CD14-positive monocyte (primary cell): ENCODE measurements around the gene XYLT1. TPM values are rescaled to one million over a fixed set of nuclear protein-coding genes. Genes with fewer than 3 reads are reported as not detected.

ENCODE experiments used
- DNase-seq, 3 donors: peaks; one replicate each; pipeline ENCODE4 v3.0.0-alpha.2; 2011 to 2022
- H2AFZ ChIP-seq: 2 replicates; pipeline ENCODE4 v1.6.0; 2012; ENCODE audit warnings: mild to moderate bottlenecking, low read depth, low read length, inconsistent platforms; ENCODE audit not compliant: insufficient read depth, poor library complexity, severe bottlenecking
- H3K27ac ChIP-seq, 2 donors: 1 replicate in 1 of 2; 2 replicates in 1 of 2; pipeline ENCODE4 v1.5.1; 2012 to 2013; ENCODE audit warnings: low read length in 2 of 2, control low read depth in 1 of 2, inconsistent platforms in 1 of 2, low read depth in 1 of 2, mild to moderate bottlenecking in 1 of 2
- H3K27me3 ChIP-seq, 2 donors: one replicate each; pipeline versions ENCODE4 v1.6.0 to v1.6.1; 2011 to 2013; ENCODE audit warnings: low read length in 2 of 2; ENCODE audit not compliant: control insufficient read depth in 2 of 2, insufficient read depth in 2 of 2
- H3K36me3 ChIP-seq, 2 donors: replicated peaks in 1 of 2; 1 replicate in 1 of 2; 2 replicates in 1 of 2; pipeline versions ENCODE4 v1.5.1 to v1.6.1; 2012 to 2013; ENCODE audit warnings: low read length in 2 of 2, control low read depth in 1 of 2, inconsistent platforms in 1 of 2, mild to moderate bottlenecking in 1 of 2; ENCODE audit not compliant: insufficient read depth in 2 of 2, control insufficient read depth in 1 of 2
- H3K4me1 ChIP-seq, 2 donors: 1 replicate in 1 of 2; 2 replicates in 1 of 2; pipeline versions ENCODE4 v1.5.1 to v1.6.1; 2012 to 2013; ENCODE audit warnings: low read length in 2 of 2, control low read depth in 1 of 2, inconsistent platforms in 1 of 2, mild to moderate bottlenecking in 1 of 2, moderate library complexity in 1 of 2; ENCODE audit not compliant: insufficient read depth in 2 of 2, control insufficient read depth in 1 of 2
- H3K4me2 ChIP-seq: replicated peaks from 2 replicates; pipeline ENCODE3; 2012; ENCODE audit warnings: low read length, moderate library complexity, mild to moderate bottlenecking; ENCODE audit not compliant: poor library complexity, severe bottlenecking; ENCODE audit errors: extremely low read depth
- H3K4me3 ChIP-seq, 3 experiments: fragments of 200-600 bp in 1 of 3; sonication (generic) in 1 of 3; replicated peaks in 1 of 3; 1 replicate in 2 of 3; 2 replicates in 1 of 3; pipeline ENCODE4 v1.5.1; 2011 to 2013; ENCODE audit warnings: low read length in 3 of 3, mild to moderate bottlenecking in 3 of 3, control low read depth in 2 of 3, low read depth in 2 of 3, inconsistent platforms in 1 of 3, moderate library complexity in 1 of 3
- H3K79me2 ChIP-seq: 2 replicates; pipeline ENCODE4 v1.6.0; 2012; ENCODE audit warnings: mild to moderate bottlenecking, control low read depth, inconsistent platforms, low read length, moderate library complexity; ENCODE audit not compliant: insufficient read depth
- H3K9ac ChIP-seq: 2 replicates; pipeline ENCODE4 v1.6.0; 2017; ENCODE audit warnings: low read length, mild to moderate bottlenecking; ENCODE audit not compliant: insufficient read depth, poor library complexity, severe bottlenecking
- H3K9me3 ChIP-seq, 2 donors: replicated peaks in 1 of 2; 1 replicate in 1 of 2; 2 replicates in 1 of 2; pipeline versions ENCODE4 v1.5.1 to v1.6.1; 2012 to 2013; ENCODE audit warnings: low read length in 2 of 2, control low read depth in 1 of 2; ENCODE audit not compliant: control insufficient read depth in 1 of 2, insufficient read depth in 1 of 2
- H4K20me1 ChIP-seq: 2 replicates; pipeline ENCODE4 v1.6.0; 2012; ENCODE audit warnings: mild to moderate bottlenecking, low read length, control low read depth, moderate library complexity; ENCODE audit not compliant: insufficient read depth
- H3K27ac Mint-ChIP-seq, 7 donors: one replicate each; pipeline ENCODE4 v1.8.0; 2020; ENCODE audit warnings: mild to moderate bottlenecking in 7 of 7, mixed read lengths in 7 of 7, moderate library complexity in 6 of 7, inconsistent platforms in 2 of 7
- H3K27me3 Mint-ChIP-seq, 3 donors: one replicate each; pipeline ENCODE4 v1.8.0; 2021 to 2022; ENCODE audit warnings: low read depth in 3 of 3, mild to moderate bottlenecking in 3 of 3, mixed read lengths in 3 of 3, moderate library complexity in 3 of 3, inconsistent platforms in 1 of 3
- H3K36me3 Mint-ChIP-seq, 2 donors: one replicate each; pipeline ENCODE4 v1.8.0; 2020; ENCODE audit warnings: mixed read lengths in 2 of 2, inconsistent platforms in 1 of 2, mild to moderate bottlenecking in 1 of 2
- H3K4me1 Mint-ChIP-seq: one replicate; pipeline ENCODE4 v1.8.0; 2020; ENCODE audit warnings: mild to moderate bottlenecking, mixed read lengths
- H3K4me3 Mint-ChIP-seq, 2 donors: one replicate each; pipeline ENCODE4 v1.8.0; 2020; ENCODE audit warnings: mild to moderate bottlenecking in 2 of 2, mixed read lengths in 2 of 2, moderate library complexity in 1 of 2
- H3K9me3 Mint-ChIP-seq, 7 donors: one replicate each; pipeline ENCODE4 v1.8.0; 2020 to 2022; ENCODE audit warnings: mixed read lengths in 7 of 7, mild to moderate bottlenecking in 6 of 7, moderate library complexity in 6 of 7, inconsistent platforms in 2 of 7
- WGBS: methylation state at CpG from one replicate; pipeline ENCODE4 v1.1.5; 2013; ENCODE audit warnings: missing lambda C conversion rate; ENCODE audit not compliant: insufficient coverage; 5-methylcytosine and 5-hydroxymethylcytosine counted together
- intact Hi-C, 2 donors: fragments of 100-400 bp; cut with micrococcal nuclease; formaldehyde crosslinking; loops; one replicate each; pipeline versions ENCODE4 v1.15.0 to v1.15.1; 2023
- polyA plus RNA-seq, 3 donors: library from polyadenylated mRNA; depleted of rRNA in 1 of 3; unstranded in 2 of 3; stranded (reverse) in 1 of 3; fragments of 300-500 nt in 2 of 3; fragments of >200 nt in 1 of 3; fragmentation: Illumina TruSeq in 2 of 3; gene quantifications; 1 replicate in 2 of 3; 2 replicates in 1 of 3; pipeline ENCODE4 v1.2.3, GENCODE V29; 2012 to 2021
- TF ChIP-seq, protein P1 (sequence below): fragments of 200-600 bp; IDR thresholded peaks from one replicate; pipeline ENCODE4 v1.8.0; 2022; ENCODE audit warnings: antibody characterized with exemption, mild to moderate bottlenecking

The XYLT1 gene
- polyA plus RNA-seq, 3 donors: 0.51 to 9.4 (median 1.6) TPM

DNA sequence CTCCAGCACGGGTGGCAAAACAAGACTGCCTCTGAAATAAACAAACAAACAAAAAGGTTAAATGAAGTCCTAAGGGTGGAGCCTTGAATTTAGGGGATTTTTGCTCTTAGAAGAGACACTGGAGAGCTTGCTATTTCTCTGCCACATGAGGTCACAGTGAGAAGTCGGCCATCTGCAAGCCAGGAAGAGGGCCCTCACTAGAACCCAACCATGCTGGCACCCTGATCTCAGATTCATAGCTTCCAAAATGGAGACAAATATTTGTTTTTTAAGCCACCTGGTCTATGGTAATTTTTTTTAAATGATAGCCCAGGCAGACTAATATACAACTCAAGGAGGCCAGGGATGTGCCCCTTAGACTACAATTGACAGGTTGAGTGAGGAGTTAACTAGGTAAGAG is 255.5 kb downstream of the XYLT1 start:
- no peak overlapping the region for H2AFZ ChIP-seq
- H3K36me3 ChIP-seq: peaks cover 10 to 31% of the 10 kb centered on the region in 2 donors
- H3K4me1 ChIP-seq: no peaks in the 10 kb centered on the region
- H3K4me2 ChIP-seq: no peak overlapping the region
- Mint-ChIP-seq H3K4me1 (no peaks in the 10 kb centered on the region), H3K27ac (peak overlapping the region in 1 of 7 donors; percentile 37), H3K27me3 (peaks cover 0 to 1% (median 0%) of the 10 kb centered on the region in 3 donors), H3K36me3 (peaks cover 36 to 59% of the 10 kb centered on the region in 2 donors), H3K9me3 (peaks cover 6 to 14% (median 9%) of the 10 kb centered on the region in 7 donors), H3K4me3 (no peak overlapping the region)
- peaks cover 14% of the 10 kb centered on the region for H3K79me2 ChIP-seq
- no peaks in the 10 kb centered on the region for H3K27me3 ChIP-seq
- intact Hi-C loops: no loop called here
- peaks cover 26% of the 10 kb centered on the region for H4K20me1 ChIP-seq
- H3K4me3 ChIP-seq: no peak overlapping the region
- H3K9ac ChIP-seq: no peak overlapping the region
- peaks cover 9% of the 10 kb centered on the region in 2 donors for H3K9me3 ChIP-seq
- TF ChIP-seq, protein P1, sequence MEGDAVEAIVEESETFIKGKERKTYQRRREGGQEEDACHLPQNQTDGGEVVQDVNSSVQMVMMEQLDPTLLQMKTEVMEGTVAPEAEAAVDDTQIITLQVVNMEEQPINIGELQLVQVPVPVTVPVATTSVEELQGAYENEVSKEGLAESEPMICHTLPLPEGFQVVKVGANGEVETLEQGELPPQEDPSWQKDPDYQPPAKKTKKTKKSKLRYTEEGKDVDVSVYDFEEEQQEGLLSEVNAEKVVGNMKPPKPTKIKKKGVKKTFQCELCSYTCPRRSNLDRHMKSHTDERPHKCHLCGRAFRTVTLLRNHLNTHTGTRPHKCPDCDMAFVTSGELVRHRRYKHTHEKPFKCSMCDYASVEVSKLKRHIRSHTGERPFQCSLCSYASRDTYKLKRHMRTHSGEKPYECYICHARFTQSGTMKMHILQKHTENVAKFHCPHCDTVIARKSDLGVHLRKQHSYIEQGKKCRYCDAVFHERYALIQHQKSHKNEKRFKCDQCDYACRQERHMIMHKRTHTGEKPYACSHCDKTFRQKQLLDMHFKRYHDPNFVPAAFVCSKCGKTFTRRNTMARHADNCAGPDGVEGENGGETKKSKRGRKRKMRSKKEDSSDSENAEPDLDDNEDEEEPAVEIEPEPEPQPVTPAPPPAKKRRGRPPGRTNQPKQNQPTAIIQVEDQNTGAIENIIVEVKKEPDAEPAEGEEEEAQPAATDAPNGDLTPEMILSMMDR: no peak
- DNase-seq: no peak
- no peak overlapping the region for H3K27ac ChIP-seq
- WGBS: 100% methylated on average over 1 of the region's 2 CpGs

DNA sequence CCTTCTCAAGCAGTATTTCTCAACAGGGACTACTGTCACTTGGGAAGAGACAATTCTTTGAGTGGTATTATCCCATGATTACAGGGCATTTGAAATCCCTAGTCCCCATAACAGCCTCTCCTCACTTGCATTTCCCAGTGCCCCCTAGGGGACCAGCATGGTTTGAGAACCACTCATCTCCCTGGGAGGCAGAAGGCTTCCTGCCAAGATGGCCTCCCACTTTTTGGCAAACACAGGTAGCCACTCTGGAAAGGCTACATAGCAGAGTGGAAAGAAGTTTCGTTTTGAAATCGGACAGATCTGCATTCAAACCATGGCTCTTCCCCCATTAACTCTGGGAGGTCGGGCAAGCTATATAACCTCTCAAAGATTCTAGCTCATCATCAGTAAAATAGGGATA is 256.8 kb downstream of the XYLT1 start:
- H3K27ac Mint-ChIP-seq: no peak overlapping the region
- intact Hi-C loops: no loop called here
- Histone ChIP-seq H3K27me3 (no peaks in the 10 kb centered on the region), H3K4me1 (no peaks in the 10 kb centered on the region), H4K20me1 (peaks cover 35% of the 10 kb centered on the region), H3K9me3 (peaks cover 9% of the 10 kb centered on the region in 2 donors), H3K36me3 (peaks cover 10 to 31% of the 10 kb centered on the region in 2 donors), H3K79me2 (peaks cover 14% of the 10 kb centered on the region), H3K4me2 (no peak overlapping the region), H3K9ac (no peak overlapping the region), H3K27ac (no peak overlapping the region), H2AFZ (no peak overlapping the region), H3K4me3 (no peak overlapping the region)
- H3K4me1 Mint-ChIP-seq: peaks cover 7% of the 10 kb centered on the region
- H3K9me3 Mint-ChIP-seq: peaks cover 6 to 14% (median 9%) of the 10 kb centered on the region in 7 donors
- H3K36me3 Mint-ChIP-seq: peaks cover 34 to 55% of the 10 kb centered on the region in 2 donors
- TF ChIP-seq, protein P1: no peak
- no peak overlapping the region for H3K4me3 Mint-ChIP-seq
- H3K27me3 Mint-ChIP-seq: peaks cover 0 to 1% (median 0%) of the 10 kb centered on the region in 3 donors
- no CpG with 5 or more reads among the region's 3 CpGs for WGBS
- no peak for DNase-seq
